Liver (tissue), 9 donors: ENCODE results near the gene SLC6A11. TPM values are rescaled to one million over a fixed set of nuclear protein-coding genes. Genes with fewer than 3 reads are reported as not detected.

Source experiments
- DNase-seq: peaks from one replicate; pipeline ENCODE4 v3.0.0-alpha.2; 2017; ENCODE audit warnings: low spot score
- H3K27ac ChIP-seq, 2 donors: one replicate each; pipeline ENCODE4 v1.7.0; 2013; ENCODE audit warnings: inconsistent platforms in 2 of 2, low read length in 2 of 2, control low read depth in 1 of 2, low read depth in 1 of 2, mild to moderate bottlenecking in 1 of 2
- H3K27me3 ChIP-seq, 4 donors: one replicate each; pipeline versions ENCODE4 v1.6.1 to v1.7.0; 2013; ENCODE audit warnings: low read length in 3 of 4, inconsistent platforms in 1 of 4, mild to moderate bottlenecking in 1 of 4, moderate library complexity in 1 of 4; ENCODE audit not compliant: control insufficient read depth in 4 of 4, insufficient read depth in 4 of 4
- H3K36me3 ChIP-seq, 4 donors: one replicate each; pipeline versions ENCODE4 v1.6.1 to v1.7.0; 2013; ENCODE audit warnings: low read length in 3 of 4, mild to moderate bottlenecking in 3 of 4, low read depth in 1 of 4, moderate library complexity in 1 of 4; ENCODE audit not compliant: control insufficient read depth in 4 of 4, insufficient read depth in 3 of 4
- H3K4me1 ChIP-seq, 4 donors: one replicate each; pipeline versions ENCODE4 v1.6.1 to v1.7.0; 2013; ENCODE audit warnings: low read length in 3 of 4, mild to moderate bottlenecking in 3 of 4, moderate library complexity in 1 of 4; ENCODE audit not compliant: control insufficient read depth in 4 of 4, insufficient read depth in 4 of 4
- H3K4me3 ChIP-seq, 3 donors: one replicate each; pipeline versions ENCODE4 v1.6.1 to v1.7.0; 2013; ENCODE audit warnings: low read length in 3 of 3, control low read depth in 1 of 3, low read depth in 1 of 3, mild to moderate bottlenecking in 1 of 3
- H3K9ac ChIP-seq, 2 donors: one replicate each; pipeline ENCODE4 v1.7.0; 2013; ENCODE audit warnings: low read length in 2 of 2, mild to moderate bottlenecking in 2 of 2, moderate library complexity in 2 of 2, control low read depth in 1 of 2, low read depth in 1 of 2
- H3K9me3 ChIP-seq, 4 donors: one replicate each; pipeline versions ENCODE4 v1.6.1 to v1.7.0; 2013; ENCODE audit warnings: low read length in 3 of 4; ENCODE audit not compliant: control insufficient read depth in 4 of 4
- FOXA1 ChIP-seq: IDR thresholded peaks from 2 replicates; pipeline ENCODE4 v1.6.1; 2016; ENCODE audit warnings: antibody characterized with exemption
- HNF4G ChIP-seq: IDR thresholded peaks from 2 replicates; pipeline ENCODE4 v1.6.1; 2016; ENCODE audit warnings: antibody characterized with exemption
- JUND ChIP-seq, 2 donors: IDR thresholded peaks; 2 replicates each; pipeline ENCODE4 v1.6.1; 2016; ENCODE audit warnings: antibody characterized with exemption in 2 of 2
- MAX ChIP-seq: IDR thresholded peaks from 2 replicates; pipeline ENCODE4 v1.6.1; 2016; ENCODE audit warnings: antibody characterized with exemption
- NR2F2 ChIP-seq: IDR thresholded peaks from 2 replicates; pipeline ENCODE4 v1.6.1; 2016; ENCODE audit warnings: antibody characterized with exemption
- RAD21 ChIP-seq, 2 donors: IDR thresholded peaks; 2 replicates each; pipeline ENCODE4 v1.6.1; 2016; ENCODE audit warnings: antibody characterized with exemption in 2 of 2, mild to moderate bottlenecking in 2 of 2
- REST ChIP-seq: IDR thresholded peaks from 2 replicates; pipeline ENCODE4 v1.6.1; 2016; ENCODE audit warnings: antibody characterized with exemption, mild to moderate bottlenecking
- RXRA ChIP-seq, 2 donors: IDR thresholded peaks; 2 replicates each; pipeline ENCODE4 v1.6.1; 2017 to 2018; ENCODE audit warnings: antibody characterized with exemption in 2 of 2, mild to moderate bottlenecking in 1 of 2
- SP1 ChIP-seq: IDR thresholded peaks from 2 replicates; pipeline ENCODE4 v1.6.1; 2018; ENCODE audit warnings: antibody characterized with exemption, mild to moderate bottlenecking
- TAF1 ChIP-seq: conservative IDR thresholded peaks from 2 replicates; pipeline ENCODE4 v1.6.1; 2016; ENCODE audit warnings: antibody characterized with exemption, mild to moderate bottlenecking
- YY1 ChIP-seq: IDR thresholded peaks from 2 replicates; pipeline ENCODE4 v1.6.1; 2016; ENCODE audit warnings: antibody characterized with exemption, mild to moderate bottlenecking
- WGBS: extraction: QIAGEN DNeasy Blood & Tissue Kit; methylation state at CpG from one replicate; pipeline ENCODE4 v1.1.7; 2013; 5-methylcytosine and 5-hydroxymethylcytosine counted together
- polyA plus RNA-seq, 2 donors: library from polyadenylated mRNA; stranded (reverse) in 1 of 2; unstranded in 1 of 2; fragments of 200-250 nt in 1 of 2; fragments of >200 nt in 1 of 2; fragmentation: Nextera tagmentation in 1 of 2; extraction: Ambion mirVana in 1 of 2; gene quantifications; one replicate each; pipeline versions ENCODE4 v1.2.1 to v1.2.3, GENCODE V29; 2013 to 2015
- total RNA-seq, 2 donors: library from RNA; depleted of rRNA; stranded (reverse); fragments of >200 nt; gene quantifications; one replicate each; pipeline ENCODE4 v1.2.3, GENCODE V29; 2014
- TF ChIP-seq, protein P1 (sequence below): IDR thresholded peaks from 2 replicates; pipeline ENCODE4 v1.6.1; 2016; ENCODE audit warnings: antibody characterized with exemption
- TF ChIP-seq, protein P2 (sequence below): fragments of 150-350 bp; IDR thresholded peaks from 2 replicates; pipeline ENCODE4 v1.5.1; 2017; ENCODE audit warnings: improper control_type of control experiment, low read depth, low read length; ENCODE audit not compliant: missing input control
- donor health status: healthy.
- donor health status: healthy.
- donor health status: healthy.
- donor health status: healthy.
- donor health status: healthy.

Gene SLC6A11
- total and polyA plus RNA-seq, 4 donors = under 0.01 to 7.1 (median 0.01) TPM; not detected in 1

GRCh38 chr3:10848261-10848660, 32.2 kb downstream of the SLC6A11 start:
- H3K4me3 ChIP-seq = no peak overlapping the region
- TF ChIP-seq TAF1 = no peak
- TF ChIP-seq, protein P1, sequence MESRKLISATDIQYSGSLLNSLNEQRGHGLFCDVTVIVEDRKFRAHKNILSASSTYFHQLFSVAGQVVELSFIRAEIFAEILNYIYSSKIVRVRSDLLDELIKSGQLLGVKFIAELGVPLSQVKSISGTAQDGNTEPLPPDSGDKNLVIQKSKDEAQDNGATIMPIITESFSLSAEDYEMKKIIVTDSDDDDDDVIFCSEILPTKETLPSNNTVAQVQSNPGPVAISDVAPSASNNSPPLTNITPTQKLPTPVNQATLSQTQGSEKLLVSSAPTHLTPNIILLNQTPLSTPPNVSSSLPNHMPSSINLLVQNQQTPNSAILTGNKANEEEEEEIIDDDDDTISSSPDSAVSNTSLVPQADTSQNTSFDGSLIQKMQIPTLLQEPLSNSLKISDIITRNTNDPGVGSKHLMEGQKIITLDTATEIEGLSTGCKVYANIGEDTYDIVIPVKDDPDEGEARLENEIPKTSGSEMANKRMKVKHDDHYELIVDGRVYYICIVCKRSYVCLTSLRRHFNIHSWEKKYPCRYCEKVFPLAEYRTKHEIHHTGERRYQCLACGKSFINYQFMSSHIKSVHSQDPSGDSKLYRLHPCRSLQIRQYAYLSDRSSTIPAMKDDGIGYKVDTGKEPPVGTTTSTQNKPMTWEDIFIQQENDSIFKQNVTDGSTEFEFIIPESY = no peak
- TF ChIP-seq YY1 = no peak
- no peak for TF ChIP-seq HNF4G
- TF ChIP-seq, protein P2, sequence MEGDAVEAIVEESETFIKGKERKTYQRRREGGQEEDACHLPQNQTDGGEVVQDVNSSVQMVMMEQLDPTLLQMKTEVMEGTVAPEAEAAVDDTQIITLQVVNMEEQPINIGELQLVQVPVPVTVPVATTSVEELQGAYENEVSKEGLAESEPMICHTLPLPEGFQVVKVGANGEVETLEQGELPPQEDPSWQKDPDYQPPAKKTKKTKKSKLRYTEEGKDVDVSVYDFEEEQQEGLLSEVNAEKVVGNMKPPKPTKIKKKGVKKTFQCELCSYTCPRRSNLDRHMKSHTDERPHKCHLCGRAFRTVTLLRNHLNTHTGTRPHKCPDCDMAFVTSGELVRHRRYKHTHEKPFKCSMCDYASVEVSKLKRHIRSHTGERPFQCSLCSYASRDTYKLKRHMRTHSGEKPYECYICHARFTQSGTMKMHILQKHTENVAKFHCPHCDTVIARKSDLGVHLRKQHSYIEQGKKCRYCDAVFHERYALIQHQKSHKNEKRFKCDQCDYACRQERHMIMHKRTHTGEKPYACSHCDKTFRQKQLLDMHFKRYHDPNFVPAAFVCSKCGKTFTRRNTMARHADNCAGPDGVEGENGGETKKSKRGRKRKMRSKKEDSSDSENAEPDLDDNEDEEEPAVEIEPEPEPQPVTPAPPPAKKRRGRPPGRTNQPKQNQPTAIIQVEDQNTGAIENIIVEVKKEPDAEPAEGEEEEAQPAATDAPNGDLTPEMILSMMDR = no peak
- H3K27ac ChIP-seq = no peak overlapping the region
- no peak for DNase-seq
- no peak overlapping the region for H3K9ac ChIP-seq
- no peaks in the 10 kb centered on the region for H3K27me3 ChIP-seq
- WGBS = 82% methylated on average over 3 of the region's 3 CpGs
- H3K36me3 ChIP-seq = no peaks in the 10 kb centered on the region
- H3K4me1 ChIP-seq = no peaks in the 10 kb centered on the region
- H3K9me3 ChIP-seq = no peaks in the 10 kb centered on the region

GRCh38 chr3:10852066-10852808, 36.2 kb downstream of the SLC6A11 start:
- Histone ChIP-seq H3K9me3 (no peaks in the 10 kb centered on the region), H3K36me3 (no peaks in the 10 kb centered on the region), H3K4me3 (no peak overlapping the region), H3K27me3 (no peaks in the 10 kb centered on the region), H3K4me1 (no peaks in the 10 kb centered on the region), H3K9ac (no peak overlapping the region), H3K27ac (no peak overlapping the region)
- DNase-seq = no peak
- WGBS = 83% methylated on average over 17 of the region's 17 CpGs
- TF ChIP-seq MAX = no peak
- no peak for TF ChIP-seq JUND (IDR thresholded peaks at IDR 0.05)
- no peak for TF ChIP-seq RAD21 (IDR thresholded peaks at IDR 0.05)
- TF ChIP-seq, protein P1 = no peak
- TF ChIP-seq FOXA1 = no peak
- TF ChIP-seq REST = no peak
- no peak for TF ChIP-seq HNF4G
- TF ChIP-seq YY1 = no peak
- no peak for TF ChIP-seq RXRA (IDR thresholded peaks at IDR 0.05)
- no peak for TF ChIP-seq TAF1
- no peak for TF ChIP-seq SP1
- TF ChIP-seq NR2F2 = no peak
